ENCODE data around the gene L3MBTL1.

The L3MBTL1 gene

GRCh38 chr20:43472671-43473380 is 34.7 kb upstream of the L3MBTL1 start:
- in situ Hi-C loops (cut with HindIII; ENCODE audit: low sequenced_read_pairs), result no loop called here
- no peak overlapping the region for H3K4me3 ChIP-seq (ENCODE audit: low read depth, low read length)
- no peak for DNase-seq (ENCODE audit: low read depth)
- no peak for TF ChIP-seq CTCF (IDR thresholded peaks at IDR 0.05; ENCODE audit: low read depth, low read length, missing control alignments)

DNA sequence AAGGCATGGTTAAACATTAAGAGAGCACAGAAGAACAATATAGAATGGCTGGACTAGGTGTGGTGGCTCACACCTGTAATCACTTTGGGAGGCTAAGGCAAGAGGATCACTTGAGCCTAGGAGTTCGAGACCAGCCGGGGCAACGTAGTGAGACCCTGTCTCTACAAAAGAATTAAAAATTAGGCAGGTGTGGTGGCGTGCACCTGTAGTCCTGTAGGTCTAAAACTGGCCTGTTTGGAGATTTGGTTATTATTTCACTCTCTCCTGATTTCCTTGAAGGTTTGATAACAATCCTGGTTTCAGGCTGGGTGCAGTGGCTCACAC is 34.2 kb upstream of the L3MBTL1 start:
- no peak for DNase-seq (ENCODE audit: low read depth)
- no peak for TF ChIP-seq CTCF (IDR thresholded peaks at IDR 0.05; ENCODE audit: low read depth, low read length, missing control alignments)
- in situ Hi-C loops (cut with HindIII; ENCODE audit: low sequenced_read_pairs), result no loop called here
- H3K4me3 ChIP-seq (ENCODE audit: low read depth, low read length), result no peak overlapping the region

GRCh38 chr20:43477193-43477592 is 30.3 kb upstream of the L3MBTL1 start:
- no peak for DNase-seq (ENCODE audit: low read depth)
- TF ChIP-seq CTCF (IDR thresholded peaks at IDR 0.05; ENCODE audit: low read depth, low read length, missing control alignments), result no peak
- H3K4me3 ChIP-seq (ENCODE audit: low read depth, low read length), result no peak overlapping the region
- in situ Hi-C loops (cut with HindIII; ENCODE audit: low sequenced_read_pairs), result no loop called here

DNA sequence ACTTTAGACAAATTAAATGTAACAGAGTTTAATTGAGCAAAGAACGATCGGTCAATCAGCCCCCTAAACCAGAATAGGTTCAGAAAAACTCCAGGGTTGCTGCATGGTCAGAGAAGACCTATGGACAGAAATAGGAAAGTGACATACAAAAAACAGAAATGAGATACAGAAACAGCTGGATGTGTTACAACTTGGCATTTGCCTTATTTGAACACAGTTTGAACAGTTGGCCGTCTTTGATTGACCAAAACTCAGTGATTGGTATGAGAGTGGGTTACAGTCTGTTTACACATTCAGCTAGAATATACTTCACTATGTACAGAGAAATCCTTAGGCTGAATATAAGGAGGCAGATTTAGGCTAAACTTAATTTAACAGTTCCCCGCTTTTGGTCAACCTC is 29.9 kb upstream of the L3MBTL1 start:
- no peak overlapping the region for H3K4me3 ChIP-seq (ENCODE audit: low read depth, low read length)
- no peak for TF ChIP-seq CTCF (IDR thresholded peaks at IDR 0.05; ENCODE audit: low read depth, low read length, missing control alignments)
- in situ Hi-C loops (cut with HindIII; ENCODE audit: low sequenced_read_pairs), result no loop called here
- DNase-seq (ENCODE audit: low read depth), result no peak

DNA sequence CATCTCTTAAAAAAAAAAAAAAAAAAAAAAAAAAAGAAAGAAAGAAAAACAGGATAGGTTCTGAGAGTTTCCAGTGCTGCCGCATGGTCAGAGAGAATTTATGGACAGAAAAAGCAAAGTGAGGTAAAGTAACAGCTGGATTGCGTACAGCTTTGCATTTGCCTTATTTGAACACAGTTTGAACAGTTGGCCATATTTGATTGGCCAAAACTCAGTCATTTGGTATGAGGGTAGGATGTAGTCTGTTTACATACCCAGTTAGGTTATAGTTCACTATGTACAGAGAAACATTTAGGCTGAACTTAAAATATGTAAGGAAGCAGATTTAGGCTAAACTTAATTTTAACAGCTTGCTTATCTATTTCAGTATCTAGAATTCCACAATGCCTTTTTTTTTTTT is 17.5 kb upstream of the L3MBTL1 start:
- in situ Hi-C loops (cut with HindIII; ENCODE audit: low sequenced_read_pairs), result no loop called here
- TF ChIP-seq CTCF (IDR thresholded peaks at IDR 0.05; ENCODE audit: low read depth, low read length, missing control alignments), result no peak

DNA sequence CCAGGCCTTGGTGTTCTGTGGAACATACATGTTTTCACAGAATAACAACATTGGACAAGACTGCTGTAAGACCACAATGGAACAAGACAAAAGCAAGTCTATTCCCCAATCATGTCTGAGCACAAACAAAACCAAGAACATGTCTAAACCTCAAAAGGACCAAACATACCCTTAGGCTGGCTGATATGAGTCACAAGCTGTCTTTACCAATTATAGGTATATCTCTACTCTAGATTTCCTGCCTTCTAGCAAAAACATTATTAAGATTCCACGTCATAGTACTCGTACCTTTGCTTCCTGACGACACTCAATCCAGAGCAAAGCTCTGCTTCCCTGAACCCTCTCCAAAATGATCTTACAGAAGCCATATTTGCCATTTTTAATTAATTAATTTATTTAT is 15.4 kb upstream of the L3MBTL1 start:
- in situ Hi-C loops (cut with HindIII; ENCODE audit: low sequenced_read_pairs), result no loop called here
- DNase-seq (ENCODE audit: low read depth), result no peak
- no peak overlapping the region for H3K4me3 ChIP-seq (ENCODE audit: low read depth, low read length)
- TF ChIP-seq CTCF (IDR thresholded peaks at IDR 0.05; ENCODE audit: low read depth, low read length, missing control alignments), result no peak

More for the DNA sequence above, 17.5 kb upstream of the L3MBTL1 start:
- DNase-seq (ENCODE audit: low read depth), result no peak
- no peak overlapping the region for H3K4me3 ChIP-seq (ENCODE audit: low read depth, low read length)

All from astrocyte of the cerebellum (primary cell).